Measurements from ENCODE around the gene TIMM22.
"Not testable (repeated sequence)": the region's sequence is repeated elsewhere in the genome, so short reads cannot be mapped to it uniquely, and the experiment has no call there.

TIMM22 gene

GRCh38 chr17:1040216-1040600 lies 43.3 kb downstream of the TIMM22 start:
- DNase-seq: no peak

- no peak for DNase-seq
Measured at GRCh38 chr17:1041746-1042145, 44.8 kb downstream of the TIMM22 start.

- no peak for DNase-seq
Measured at GRCh38 chr17:1042486-1042885, 45.6 kb downstream of the TIMM22 start.

DNA sequence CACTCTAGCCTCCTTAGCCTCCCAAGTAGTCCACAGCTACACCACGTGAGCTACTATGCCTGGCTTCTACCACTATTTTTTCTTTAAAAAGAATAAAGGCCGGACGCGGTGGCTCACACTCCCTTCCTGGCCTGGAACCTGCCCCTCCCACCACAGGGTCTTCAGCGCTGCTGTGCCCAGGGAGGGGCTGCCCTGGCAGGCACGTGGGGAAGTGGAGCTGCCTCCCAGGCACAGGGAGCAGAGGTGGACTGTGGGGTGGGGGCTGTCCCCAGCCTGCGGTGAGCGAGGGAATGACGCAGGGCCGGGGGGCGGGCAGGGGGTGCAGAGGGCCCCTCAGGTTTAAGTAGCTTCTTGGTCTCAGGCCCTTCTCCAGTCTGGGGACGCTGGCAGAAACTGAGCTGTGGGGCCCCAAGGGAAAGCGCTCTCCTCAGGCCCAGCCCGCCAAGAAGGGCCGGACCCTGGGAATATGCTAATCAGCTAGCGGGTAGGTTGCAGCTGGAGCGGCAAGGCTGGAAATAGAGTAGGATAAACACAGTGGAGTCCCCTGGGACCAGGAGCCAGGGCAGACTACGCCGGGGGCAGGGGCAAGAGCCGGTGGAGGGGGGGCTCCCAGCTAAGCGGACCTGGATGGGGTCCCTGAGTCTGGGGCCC lies 46.8 kb downstream of the TIMM22 start:
- no peak for DNase-seq

DNA sequence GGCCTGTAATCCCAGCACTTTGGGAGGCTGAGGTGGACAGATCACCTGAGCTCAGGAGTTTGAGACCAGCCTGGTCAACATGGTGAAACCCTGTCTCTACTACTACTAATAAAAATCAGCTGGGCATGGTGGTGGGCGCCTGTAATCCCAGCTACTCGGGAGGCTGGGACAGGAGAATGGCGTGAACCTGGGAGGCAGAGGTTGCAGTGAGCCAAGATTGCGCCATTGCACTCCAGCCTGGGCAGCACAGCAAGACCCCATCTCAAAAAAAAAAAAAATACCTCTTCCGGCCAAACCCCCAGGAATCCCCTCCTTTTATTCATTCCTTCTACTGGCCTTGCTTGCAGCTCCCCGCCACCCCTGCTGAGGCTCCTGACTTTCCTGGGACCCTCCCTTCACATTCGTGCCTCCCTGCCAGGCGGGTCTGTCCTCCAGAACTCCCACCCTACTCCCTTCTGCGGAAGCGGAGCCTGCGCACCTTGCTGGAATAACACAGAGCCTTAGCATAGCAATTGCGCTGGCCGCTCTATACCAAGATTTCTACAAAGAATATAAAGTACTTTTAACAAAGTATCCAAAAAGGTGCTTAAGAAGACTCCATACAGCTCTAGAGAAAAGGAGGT lies 47.6 kb downstream of the TIMM22 start:
- not testable (repeated sequence) for DNase-seq

GRCh38 chr17:1045456-1045855 lies 48.5 kb downstream of the TIMM22 start:
- DNase-seq: no peak

- no peak for DNase-seq
Measured at GRCh38 chr17:1047177-1047878, 50.4 kb downstream of the TIMM22 start.

GRCh38 chr17:1047879-1048470 lies 51.0 kb downstream of the TIMM22 start:
- no peak for DNase-seq

DNA sequence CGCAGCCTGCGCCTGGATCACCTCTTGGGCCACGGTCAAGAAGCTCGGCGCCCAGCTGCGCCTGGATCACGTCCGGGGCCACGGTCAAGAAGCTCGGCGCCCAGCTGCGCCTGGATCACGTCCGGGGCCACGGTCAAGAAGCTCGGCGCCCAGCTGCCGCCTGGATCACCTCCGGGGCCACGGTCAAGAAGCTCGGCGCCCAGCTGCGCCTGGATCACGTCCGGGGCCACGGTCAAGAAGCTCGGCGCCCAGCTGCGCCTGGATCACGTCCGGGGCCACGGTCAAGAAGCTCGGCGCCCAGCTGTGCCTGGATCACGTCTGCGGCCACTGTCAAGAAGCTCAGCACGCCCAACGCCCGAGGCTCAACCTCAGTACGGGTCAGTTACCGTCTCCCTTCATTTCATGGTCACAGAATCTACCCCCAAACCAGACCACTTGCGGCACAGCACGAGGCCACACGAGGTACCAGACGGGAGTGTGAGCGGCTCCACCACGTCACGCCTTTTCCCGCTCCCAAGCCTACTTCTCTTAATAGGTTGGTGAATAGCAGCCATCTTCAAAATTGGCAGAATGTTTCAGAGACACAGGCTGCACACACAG lies 51.7 kb downstream of the TIMM22 start:
- DNase-seq: not testable (repeated sequence)

DNA sequence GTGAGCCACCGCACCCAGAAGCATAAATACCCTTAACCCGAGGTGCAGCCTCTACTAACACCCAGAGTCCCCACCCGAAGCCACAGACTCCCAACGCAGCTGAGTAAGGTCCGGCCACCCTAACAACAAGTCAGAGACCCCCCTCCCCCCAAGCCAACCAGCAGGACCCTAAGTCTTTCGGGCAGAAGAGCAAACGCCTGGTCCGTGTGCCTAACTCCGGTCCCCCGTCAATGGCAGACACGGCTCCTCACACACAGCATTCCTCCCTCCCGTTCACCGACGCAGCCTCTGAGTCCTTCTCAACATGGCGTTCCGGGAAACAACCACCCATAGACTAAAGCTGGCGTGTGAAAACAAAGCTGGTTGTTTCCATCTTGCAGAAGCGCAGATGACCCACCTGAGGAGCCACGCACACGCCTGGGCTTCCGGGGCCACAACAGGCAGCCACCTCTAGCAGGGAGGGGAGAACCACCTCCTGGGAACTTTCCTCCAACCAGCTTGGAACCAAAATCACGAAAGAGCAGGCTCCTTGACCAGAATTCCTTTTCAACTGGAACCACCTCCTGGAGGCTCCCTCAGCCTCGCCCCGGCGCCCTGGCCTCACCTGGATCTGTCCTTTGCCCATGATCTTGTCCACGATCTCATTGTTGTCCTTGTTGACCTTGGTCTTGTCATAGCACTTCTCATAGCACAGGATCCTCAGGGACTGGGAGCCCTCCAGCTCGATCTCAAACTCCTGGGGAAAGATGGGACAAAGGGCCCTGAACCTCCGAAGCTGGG lies 52.7 kb downstream of the TIMM22 start:
- no peak for DNase-seq

DNA sequence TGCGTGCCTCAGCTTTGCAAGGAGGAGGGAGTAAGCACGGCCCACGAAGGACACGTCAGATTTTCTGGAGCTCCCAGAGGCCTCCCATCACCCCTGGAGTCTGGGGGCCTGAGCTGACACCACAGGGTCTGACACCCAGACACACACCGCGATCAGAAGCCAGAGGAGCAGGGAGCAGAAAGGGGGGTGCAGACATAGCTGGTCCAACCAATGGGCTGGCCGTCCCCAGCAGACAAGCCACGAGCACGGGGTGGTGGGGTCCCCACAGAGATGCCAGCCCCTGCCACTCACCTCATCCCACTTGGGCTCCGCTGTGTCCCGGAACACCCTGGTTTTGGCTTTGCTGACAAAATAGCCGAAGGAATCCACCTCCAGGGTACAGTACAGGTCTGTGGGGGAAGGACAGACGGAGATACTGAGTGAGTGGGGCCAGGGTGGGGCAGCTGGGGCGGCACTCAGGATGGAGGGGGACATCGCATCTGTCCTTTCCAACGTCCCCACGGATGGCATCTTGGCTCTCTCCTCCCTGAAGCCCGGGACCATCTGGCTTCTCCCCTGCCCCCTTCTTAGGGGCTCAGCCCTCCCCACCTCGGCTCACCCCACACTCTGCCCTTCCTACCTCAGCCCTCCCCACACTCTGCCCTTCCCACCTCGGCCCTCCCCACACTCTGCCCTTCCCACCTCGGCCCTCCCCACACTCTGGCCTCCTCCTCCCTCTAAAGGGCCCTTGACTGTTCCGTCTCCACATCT lies 53.5 kb downstream of the TIMM22 start:
- no peak for DNase-seq

DNA sequence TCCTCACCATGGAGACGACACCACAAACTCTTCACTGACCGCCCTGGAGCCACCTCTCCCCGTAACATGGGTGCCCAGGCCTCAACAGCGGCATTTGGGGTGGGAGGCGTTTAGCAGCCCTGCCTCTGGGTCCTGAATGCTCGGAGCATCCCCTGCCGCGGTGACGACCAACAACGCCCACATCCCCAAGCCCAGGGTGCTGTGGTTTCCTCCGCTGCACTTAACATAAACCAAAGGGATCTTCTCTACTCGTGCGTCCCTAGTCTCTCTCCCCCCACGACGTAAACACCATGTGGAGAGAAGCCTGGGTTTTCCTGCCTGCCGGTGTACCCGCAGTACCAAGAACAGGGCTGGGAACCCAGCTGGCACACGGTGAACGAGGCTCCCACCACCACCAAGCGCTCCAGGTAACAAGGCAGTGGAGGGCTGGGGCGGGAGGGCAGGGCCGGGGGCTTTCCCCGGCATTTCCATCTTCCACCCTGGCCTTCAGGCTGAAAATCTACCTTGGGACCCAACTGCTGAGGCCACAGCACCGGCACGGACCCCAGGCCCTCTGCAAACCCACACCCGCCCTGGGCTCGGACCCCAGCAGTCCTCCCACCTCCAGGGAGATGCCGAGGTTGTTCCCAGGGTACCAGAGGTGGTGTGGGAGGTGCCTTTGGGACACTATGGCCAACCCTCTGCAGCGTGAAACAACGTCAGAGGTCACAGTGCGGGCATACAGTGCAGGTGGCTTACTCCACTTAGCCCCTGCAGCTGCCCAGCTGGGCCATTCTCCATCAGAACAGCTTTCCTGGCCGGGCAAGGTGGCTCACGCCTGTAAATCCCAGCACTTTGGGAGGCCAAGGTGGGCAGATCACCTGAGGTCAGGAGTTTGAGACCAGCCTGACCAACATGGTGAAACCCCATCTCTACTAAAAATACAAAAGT lies 54.3 kb downstream of the TIMM22 start:
- DNase-seq: no peak
